ENCODE measurements around the gene CATSPER4. TPM values are rescaled to one million over a fixed set of nuclear protein-coding genes. Genes with fewer than 3 reads are reported as not detected.

CATSPER4 gene
- total and polyA plus RNA-seq, 2 experiments from 2014 or later = 0.50 TPM; not detected in 1

DNA sequence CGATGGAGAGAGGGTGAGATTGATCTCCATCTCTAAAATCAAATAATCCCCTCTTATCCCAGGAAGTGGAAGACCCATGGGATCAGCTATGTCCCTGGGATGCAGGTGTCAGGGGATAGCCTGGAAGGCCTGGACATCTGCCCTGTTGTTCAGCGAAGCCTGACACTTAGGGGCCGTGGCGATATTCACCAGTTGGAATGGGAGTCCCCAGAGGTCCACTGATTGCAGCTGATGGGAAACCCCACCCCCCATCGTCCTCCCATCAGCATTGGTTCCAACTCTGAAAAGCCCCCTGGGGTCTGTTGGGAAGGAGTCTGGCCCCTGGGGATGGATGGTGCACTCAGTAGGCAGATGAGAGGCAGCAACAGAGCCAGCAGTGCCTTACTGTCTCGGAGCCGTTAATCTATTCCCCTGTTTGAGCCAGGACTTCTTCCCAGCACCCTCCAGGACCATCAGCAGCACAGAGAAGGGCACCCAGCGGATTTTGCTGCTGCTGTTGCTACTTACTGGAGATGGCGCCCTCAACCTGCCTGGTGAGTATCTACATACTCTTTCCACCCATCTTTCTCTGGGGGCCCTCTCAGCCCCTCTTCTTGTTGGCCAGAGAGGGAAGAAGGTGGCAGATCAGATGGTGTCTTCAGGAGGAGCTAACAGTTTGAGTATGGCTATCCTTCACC, 13.4 kb downstream of the CATSPER4 start:
- no peak overlapping the region for H3K27ac ChIP-seq
- no peaks in the 10 kb centered on the region for H3K36me3 ChIP-seq
- peaks cover 4% of the 10 kb centered on the region for H3K4me1 ChIP-seq (ENCODE audit: low read depth)
- DNase-seq (ENCODE audit: low read depth in 1 of 2, low spot score in 1 of 2) = no peak
- H3K4me3 ChIP-seq = no peak overlapping the region
- TF ChIP-seq, protein P1, sequence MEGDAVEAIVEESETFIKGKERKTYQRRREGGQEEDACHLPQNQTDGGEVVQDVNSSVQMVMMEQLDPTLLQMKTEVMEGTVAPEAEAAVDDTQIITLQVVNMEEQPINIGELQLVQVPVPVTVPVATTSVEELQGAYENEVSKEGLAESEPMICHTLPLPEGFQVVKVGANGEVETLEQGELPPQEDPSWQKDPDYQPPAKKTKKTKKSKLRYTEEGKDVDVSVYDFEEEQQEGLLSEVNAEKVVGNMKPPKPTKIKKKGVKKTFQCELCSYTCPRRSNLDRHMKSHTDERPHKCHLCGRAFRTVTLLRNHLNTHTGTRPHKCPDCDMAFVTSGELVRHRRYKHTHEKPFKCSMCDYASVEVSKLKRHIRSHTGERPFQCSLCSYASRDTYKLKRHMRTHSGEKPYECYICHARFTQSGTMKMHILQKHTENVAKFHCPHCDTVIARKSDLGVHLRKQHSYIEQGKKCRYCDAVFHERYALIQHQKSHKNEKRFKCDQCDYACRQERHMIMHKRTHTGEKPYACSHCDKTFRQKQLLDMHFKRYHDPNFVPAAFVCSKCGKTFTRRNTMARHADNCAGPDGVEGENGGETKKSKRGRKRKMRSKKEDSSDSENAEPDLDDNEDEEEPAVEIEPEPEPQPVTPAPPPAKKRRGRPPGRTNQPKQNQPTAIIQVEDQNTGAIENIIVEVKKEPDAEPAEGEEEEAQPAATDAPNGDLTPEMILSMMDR (IDR thresholded peaks at IDR 0.05; ENCODE audit: low read depth, low read length) = no peak
- H3K27me3 ChIP-seq = no peaks in the 10 kb centered on the region
- H3K9me3 ChIP-seq (ENCODE audit: low read depth) = no peaks in the 10 kb centered on the region

DNA sequence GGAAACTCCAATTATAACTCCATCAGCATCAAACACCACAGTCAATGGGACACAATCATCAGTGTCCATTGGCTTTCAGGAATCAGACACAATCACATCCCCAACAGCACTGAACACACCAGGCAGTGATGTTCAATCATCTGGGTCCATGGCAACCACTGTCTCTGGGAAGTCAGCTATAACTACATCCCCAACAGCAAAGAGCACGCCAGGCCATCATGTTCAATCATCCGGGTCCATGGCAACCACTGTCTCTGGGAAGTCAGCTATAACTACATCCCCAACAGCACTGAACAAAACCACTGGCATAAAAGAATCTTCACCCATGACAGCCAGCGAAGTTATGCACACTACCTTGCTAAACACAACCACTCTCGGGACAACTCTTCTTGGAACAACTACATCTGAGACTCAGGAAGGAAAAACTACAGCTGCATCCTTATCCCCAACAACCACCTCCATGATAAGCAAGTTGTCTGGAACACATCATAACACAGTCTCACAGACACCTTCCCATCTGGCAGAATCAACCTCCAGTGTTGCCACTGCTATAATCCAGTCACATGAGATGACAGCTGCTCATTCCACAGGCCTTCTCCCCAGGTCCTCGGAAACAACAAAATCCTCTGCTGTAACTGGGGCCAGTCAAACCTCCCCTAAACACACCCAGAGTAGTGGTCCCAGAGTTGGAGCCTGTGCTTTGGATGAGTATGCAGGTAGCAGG, 19.9 kb downstream of the CATSPER4 start:
- no peaks in the 10 kb centered on the region for H3K4me1 ChIP-seq (ENCODE audit: low read depth)
- H3K36me3 ChIP-seq = no peaks in the 10 kb centered on the region
- H3K4me3 ChIP-seq = no peak overlapping the region
- H3K27me3 ChIP-seq = no peaks in the 10 kb centered on the region
- DNase-seq (ENCODE audit: low read depth in 1 of 2, low spot score in 1 of 2) = peak in 1 of 2 donors; percentile 15
- no peak overlapping the region for H3K27ac ChIP-seq
- TF ChIP-seq, protein P1 (IDR thresholded peaks at IDR 0.05; ENCODE audit: low read depth, low read length) = no peak
- H3K9me3 ChIP-seq (ENCODE audit: low read depth) = no peaks in the 10 kb centered on the region

DNA sequence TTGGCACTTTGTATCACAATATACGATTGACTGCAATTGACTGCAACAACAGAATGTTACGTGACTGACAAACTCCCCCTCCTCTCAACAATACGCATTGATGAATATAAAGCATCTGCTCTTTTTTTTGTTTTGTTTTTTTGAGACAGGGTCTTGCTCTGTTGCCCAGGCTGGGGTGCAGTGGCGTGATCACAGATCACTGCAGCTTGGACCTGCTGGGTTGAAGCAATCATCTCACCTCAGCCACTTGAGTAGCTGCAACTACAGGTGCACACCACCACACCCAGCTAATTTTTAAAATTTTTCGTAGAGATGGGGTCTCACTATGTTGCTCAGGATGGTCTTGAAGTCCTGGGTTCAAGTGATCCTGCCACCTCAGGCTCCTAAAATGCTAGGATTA, 22.3 kb downstream of the CATSPER4 start:
- DNase-seq (ENCODE audit: low read depth in 1 of 2, low spot score in 1 of 2) = no peak
- Histone ChIP-seq H3K4me3 (no peak overlapping the region), H3K4me1 (ENCODE audit: low read depth) (no peaks in the 10 kb centered on the region), H3K9me3 (ENCODE audit: low read depth) (no peaks in the 10 kb centered on the region), H3K27me3 (no peaks in the 10 kb centered on the region), H3K27ac (no peak overlapping the region), H3K36me3 (no peaks in the 10 kb centered on the region)
- TF ChIP-seq, protein P1 (IDR thresholded peaks at IDR 0.05; ENCODE audit: low read depth, low read length) = no peak

DNA sequence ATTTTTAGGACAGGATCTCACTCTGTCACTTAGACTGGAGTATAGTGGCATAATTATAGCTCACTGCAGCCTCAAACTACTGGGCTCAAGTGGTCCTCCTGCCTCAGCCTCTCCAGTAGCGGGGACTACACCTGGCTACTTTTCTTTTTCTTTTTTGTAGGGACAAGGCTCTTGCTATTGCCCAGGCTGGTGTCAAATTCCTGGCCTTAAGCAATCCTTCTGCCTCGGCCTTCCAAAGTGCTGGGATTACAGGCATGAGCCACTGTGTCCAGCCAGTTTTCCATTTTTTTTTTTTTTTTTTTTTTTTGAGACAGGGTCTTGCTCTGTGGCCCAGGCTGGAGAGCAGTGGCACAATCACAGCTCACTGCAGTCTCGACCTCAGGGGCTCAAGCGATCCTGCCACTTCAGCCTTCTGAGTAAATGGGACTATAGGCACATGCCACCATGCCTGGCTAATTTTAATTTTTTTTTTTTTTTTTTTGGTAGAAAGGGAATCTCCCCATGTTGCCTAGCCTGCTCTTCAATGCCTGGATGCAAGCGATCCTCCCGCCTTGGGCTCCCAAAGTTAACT, 23.0 kb downstream of the CATSPER4 start:
- TF ChIP-seq, protein P1 (IDR thresholded peaks at IDR 0.05; ENCODE audit: low read depth, low read length) = no peak
- Histone ChIP-seq H3K4me1 (ENCODE audit: low read depth) (no peaks in the 10 kb centered on the region), H3K27ac (no peak overlapping the region), H3K4me3 (no peak overlapping the region), H3K9me3 (ENCODE audit: low read depth) (no peaks in the 10 kb centered on the region), H3K36me3 (no peaks in the 10 kb centered on the region), H3K27me3 (no peaks in the 10 kb centered on the region)
- no peak for DNase-seq (ENCODE audit: low read depth in 1 of 2, low spot score in 1 of 2)

DNA sequence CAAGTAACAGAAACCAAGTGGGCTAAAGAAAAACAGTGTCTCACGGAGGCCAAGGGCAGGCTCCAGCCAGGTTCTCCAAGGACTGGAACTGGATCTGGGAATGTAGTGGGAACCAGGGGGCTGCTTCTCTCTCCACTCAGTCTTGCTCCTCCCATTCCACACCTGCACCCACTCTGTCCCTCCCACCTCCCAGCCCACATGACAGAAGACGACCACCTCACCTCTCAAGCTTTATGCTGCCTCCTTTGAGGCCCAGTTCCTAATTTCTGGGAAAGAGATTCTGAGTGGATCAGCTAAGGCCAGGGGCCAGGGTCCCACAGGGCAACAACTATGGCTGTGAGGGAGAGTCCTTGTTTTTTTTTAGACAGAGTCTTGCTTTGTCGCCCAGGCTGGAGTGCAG, 24.8 kb downstream of the CATSPER4 start:
- H3K36me3 ChIP-seq = no peaks in the 10 kb centered on the region
- TF ChIP-seq, protein P1 (IDR thresholded peaks at IDR 0.05; ENCODE audit: low read depth, low read length) = no peak

More for the DNA sequence above, 24.8 kb downstream of the CATSPER4 start:
- Histone ChIP-seq H3K9me3 (ENCODE audit: low read depth) (no peaks in the 10 kb centered on the region), H3K27me3 (no peaks in the 10 kb centered on the region), H3K27ac (no peak overlapping the region), H3K4me1 (ENCODE audit: low read depth) (no peaks in the 10 kb centered on the region), H3K4me3 (no peak overlapping the region)
- no peak for DNase-seq (ENCODE audit: low read depth in 1 of 2, low spot score in 1 of 2)
